H9 (cell line): ENCODE results near the gene CASD1. TPM values are rescaled to one million over a fixed set of nuclear protein-coding genes. Genes with fewer than 3 reads are reported as not detected.

ENCODE experiments used
- DNase-seq: peaks from one replicate; pipeline ENCODE4 v3.0.0-alpha.2; 2017
- H2AFZ ChIP-seq: one replicate; pipeline ENCODE4 v1.6.1; 2013; ENCODE audit warnings: mild to moderate bottlenecking, low read length, control low read depth, moderate library complexity
- H2AK5ac ChIP-seq: 2 replicates; pipeline ENCODE4 v1.6.1; 2013; ENCODE audit warnings: low read length, control low read depth, mixed read lengths; ENCODE audit not compliant: insufficient read length
- H2BK120ac ChIP-seq: one replicate; pipeline ENCODE4 v1.6.1; 2013; ENCODE audit warnings: low read depth, mild to moderate bottlenecking, low read length, control low read depth, inconsistent platforms; ENCODE audit not compliant: poor library complexity, severe bottlenecking
- H2BK12ac ChIP-seq: 2 replicates; pipeline ENCODE4 v1.6.1; 2013; ENCODE audit warnings: low read length, control low read depth, mixed read lengths, low read depth; ENCODE audit not compliant: insufficient read length
- H2BK15ac ChIP-seq: 2 replicates; pipeline ENCODE4 v1.6.1; 2013; ENCODE audit warnings: low read depth, low read length, control low read depth
- H2BK20ac ChIP-seq: one replicate; pipeline ENCODE4 v1.6.1; 2013; ENCODE audit warnings: low read depth, mild to moderate bottlenecking, low read length, control low read depth, inconsistent platforms; ENCODE audit not compliant: poor library complexity, severe bottlenecking
- H2BK5ac ChIP-seq: 2 replicates; pipeline ENCODE4 v1.6.1; 2013; ENCODE audit warnings: low read length, control low read depth, mixed read lengths; ENCODE audit not compliant: insufficient read length
- H3K14ac ChIP-seq: 2 replicates; pipeline ENCODE4 v1.6.1; 2013; ENCODE audit warnings: low read length, control low read depth; ENCODE audit not compliant: insufficient read depth
- H3K18ac ChIP-seq: 2 replicates; pipeline ENCODE4 v1.6.1; 2013; ENCODE audit warnings: low read depth, mild to moderate bottlenecking, mixed read lengths, low read length, control low read depth; ENCODE audit not compliant: insufficient read length
- H3K23ac ChIP-seq: 2 replicates; pipeline ENCODE4 v1.6.1; 2013; ENCODE audit warnings: low read length, control low read depth, mixed read lengths, low read depth; ENCODE audit not compliant: insufficient read length
- H3K23me2 ChIP-seq: 2 replicates; pipeline ENCODE4 v1.6.1; 2013; ENCODE audit warnings: low read depth, mild to moderate bottlenecking, mixed read lengths, low read length, control low read depth; ENCODE audit not compliant: insufficient read length, poor library complexity, severe bottlenecking
- H3K27ac ChIP-seq: 2 replicates; pipeline ENCODE4 v1.5.1; 2013; ENCODE audit warnings: low read length, control low read depth, mixed read lengths, low read depth; ENCODE audit not compliant: insufficient read length
- H3K27me3 ChIP-seq: 2 replicates; pipeline ENCODE4 v1.6.1; 2013; ENCODE audit warnings: low read length, control low read depth, inconsistent platforms; ENCODE audit not compliant: insufficient read depth
- H3K4ac ChIP-seq: 2 replicates; pipeline ENCODE4 v1.6.1; 2013; ENCODE audit warnings: low read depth, mild to moderate bottlenecking, control low read depth, inconsistent platforms, low read length, moderate library complexity
- H3K4me1 ChIP-seq: 2 replicates; pipeline ENCODE4 v1.6.1; 2013; ENCODE audit warnings: low read length, control low read depth, inconsistent platforms; ENCODE audit not compliant: insufficient read depth
- H3K4me2 ChIP-seq: 2 replicates; pipeline ENCODE4 v1.6.1; 2013; ENCODE audit warnings: low read length, control low read depth, mixed read lengths; ENCODE audit not compliant: insufficient read length, insufficient read depth
- H3K56ac ChIP-seq: 2 replicates; pipeline ENCODE4 v1.6.1; 2013; ENCODE audit warnings: low read depth, mild to moderate bottlenecking, mixed read lengths, low read length, control low read depth; ENCODE audit not compliant: insufficient read length
- H3K79me1 ChIP-seq: 2 replicates; pipeline ENCODE4 v1.6.1; 2013; ENCODE audit warnings: low read depth, mild to moderate bottlenecking, moderate library complexity, low read length, control low read depth, inconsistent platforms; ENCODE audit not compliant: insufficient read depth, poor library complexity, severe bottlenecking
- H3K79me2 ChIP-seq: 2 replicates; pipeline ENCODE4 v1.6.1; 2013; ENCODE audit warnings: low read length, control low read depth, inconsistent platforms; ENCODE audit not compliant: insufficient read depth
- H3K9ac ChIP-seq: 2 replicates; pipeline ENCODE4 v1.6.1; 2013; ENCODE audit warnings: low read length, control low read depth, mixed read lengths; ENCODE audit not compliant: insufficient read length; ENCODE audit errors: extremely low read depth
- H3K9me3 ChIP-seq: one replicate; pipeline ENCODE4 v1.6.1; 2013; ENCODE audit warnings: low read depth, low read length, inconsistent platforms; ENCODE audit not compliant: control insufficient read depth
- H3T11ph ChIP-seq: one replicate; pipeline ENCODE4 v1.6.1; 2013; ENCODE audit warnings: mild to moderate bottlenecking, low read length, control low read depth, inconsistent platforms
- H4K20me1 ChIP-seq: one replicate; pipeline ENCODE4 v1.6.1; 2013; ENCODE audit not compliant: control insufficient read depth, insufficient read length, insufficient read depth
- H4K5ac ChIP-seq: 2 replicates; pipeline ENCODE4 v1.6.1; 2013; ENCODE audit warnings: low read depth, mild to moderate bottlenecking, mixed read lengths, low read length, control low read depth; ENCODE audit not compliant: insufficient read length
- H4K8ac ChIP-seq: replicated peaks from 2 replicates; pipeline ENCODE4 v1.6.1; 2013; ENCODE audit warnings: low read length, control low read depth, mixed read lengths, low read depth; ENCODE audit not compliant: insufficient read length
- H4K91ac ChIP-seq: 2 replicates; pipeline ENCODE4 v1.6.1; 2013; ENCODE audit warnings: low read depth, mild to moderate bottlenecking, moderate library complexity, mixed read lengths, low read length, control low read depth; ENCODE audit not compliant: insufficient read length
- H3K27ac Mint-ChIP-seq, 3 experiments: 2 replicates in 2 of 3; 3 replicates in 1 of 3; pipeline ENCODE4 v1.8.0; 2020 to 2021; ENCODE audit warnings: mixed read lengths in 3 of 3, mild to moderate bottlenecking in 1 of 3, moderate library complexity in 1 of 3
- H3K27me3 Mint-ChIP-seq: 2 replicates; pipeline ENCODE4 v1.8.0; 2021; ENCODE audit warnings: low read depth, mild to moderate bottlenecking, moderate library complexity, mixed read lengths
- H3K36me3 Mint-ChIP-seq, 3 experiments: 2 replicates in 2 of 3; 3 replicates in 1 of 3; pipeline ENCODE4 v1.8.0; 2020 to 2021; ENCODE audit warnings: low read depth in 3 of 3, mixed read lengths in 3 of 3; ENCODE audit not compliant: insufficient read depth in 1 of 3
- H3K4me1 Mint-ChIP-seq, 2 experiments: 2 replicates each; pipeline ENCODE4 v1.8.0; 2020; ENCODE audit warnings: mixed read lengths in 2 of 2
- H3K4me3 Mint-ChIP-seq, 2 experiments: 2 replicates in 1 of 2; 3 replicates in 1 of 2; pipeline ENCODE4 v1.8.0; 2020 to 2021; ENCODE audit warnings: mild to moderate bottlenecking in 2 of 2, mixed read lengths in 2 of 2, moderate library complexity in 1 of 2
- H3K9me3 Mint-ChIP-seq, 2 experiments: 2 replicates in 1 of 2; 3 replicates in 1 of 2; pipeline ENCODE4 v1.8.0; 2020; ENCODE audit warnings: mild to moderate bottlenecking in 2 of 2, mixed read lengths in 2 of 2, moderate library complexity in 1 of 2
- total RNA-seq: library from RNA; stranded (reverse); gene quantifications from 2 replicates; pipeline ENCODE4 v1.2.1, GENCODE V29; 2021
- TF ChIP-seq, protein P1 (sequence below): fragments of 200-600 bp; sonication (generic); conservative IDR thresholded peaks from 3 replicates; pipeline ENCODE4 v1.8.0; 2021; ENCODE audit warnings: antibody characterized with exemption, mild to moderate bottlenecking

Gene CASD1
- total RNA-seq, 1 experiment from 2014 or later, result 21.6 TPM

DNA sequence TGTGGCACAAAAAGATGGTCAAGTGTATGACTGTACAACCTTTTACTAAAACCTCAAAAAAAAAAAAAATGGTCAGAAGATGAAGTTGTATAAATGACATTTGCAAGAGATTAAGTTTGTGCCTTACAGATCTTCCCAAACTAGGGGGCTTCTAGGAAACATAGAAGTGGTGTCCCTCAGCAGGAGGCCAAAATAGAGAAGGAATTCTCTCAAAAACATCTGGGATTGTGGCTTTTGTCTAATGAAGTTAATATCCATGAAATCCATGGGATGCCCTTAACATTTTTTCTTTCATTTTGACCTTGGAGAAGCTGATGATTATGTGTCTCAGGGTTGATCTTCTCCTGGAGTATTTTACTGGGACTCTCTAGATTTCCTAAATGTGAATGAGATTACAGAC lies 62.2 kb downstream of the CASD1 start:
- Histone ChIP-seq H4K5ac (no peak overlapping the region), H3K14ac (no peak overlapping the region), H3K9me3 (no peaks in the 10 kb centered on the region), H2BK15ac (no peak overlapping the region), H2AFZ (no peak overlapping the region), H2AK5ac (no peak overlapping the region), H3T11ph (no peak overlapping the region), H3K27ac (no peak overlapping the region), H3K9ac (no peak overlapping the region), H4K8ac (no peak overlapping the region), H3K23ac (no peak overlapping the region), H3K18ac (no peak overlapping the region), H3K56ac (no peak overlapping the region), H3K27me3 (no peaks in the 10 kb centered on the region), H3K79me1 (no peaks in the 10 kb centered on the region), H2BK120ac (no peak overlapping the region), H3K4me2 (no peak overlapping the region), H2BK20ac (no peak overlapping the region), H3K23me2 (no peaks in the 10 kb centered on the region), H4K20me1 (no peaks in the 10 kb centered on the region), H2BK12ac (no peak overlapping the region), H3K4me1 (no peaks in the 10 kb centered on the region), H3K79me2 (no peaks in the 10 kb centered on the region), H3K4ac (no peak overlapping the region), H4K91ac (no peak overlapping the region), H2BK5ac (no peak overlapping the region)
- no peak overlapping the region for H3K27ac Mint-ChIP-seq
- no peak for DNase-seq
- H3K4me3 Mint-ChIP-seq, result no peak overlapping the region
- TF ChIP-seq, protein P1, sequence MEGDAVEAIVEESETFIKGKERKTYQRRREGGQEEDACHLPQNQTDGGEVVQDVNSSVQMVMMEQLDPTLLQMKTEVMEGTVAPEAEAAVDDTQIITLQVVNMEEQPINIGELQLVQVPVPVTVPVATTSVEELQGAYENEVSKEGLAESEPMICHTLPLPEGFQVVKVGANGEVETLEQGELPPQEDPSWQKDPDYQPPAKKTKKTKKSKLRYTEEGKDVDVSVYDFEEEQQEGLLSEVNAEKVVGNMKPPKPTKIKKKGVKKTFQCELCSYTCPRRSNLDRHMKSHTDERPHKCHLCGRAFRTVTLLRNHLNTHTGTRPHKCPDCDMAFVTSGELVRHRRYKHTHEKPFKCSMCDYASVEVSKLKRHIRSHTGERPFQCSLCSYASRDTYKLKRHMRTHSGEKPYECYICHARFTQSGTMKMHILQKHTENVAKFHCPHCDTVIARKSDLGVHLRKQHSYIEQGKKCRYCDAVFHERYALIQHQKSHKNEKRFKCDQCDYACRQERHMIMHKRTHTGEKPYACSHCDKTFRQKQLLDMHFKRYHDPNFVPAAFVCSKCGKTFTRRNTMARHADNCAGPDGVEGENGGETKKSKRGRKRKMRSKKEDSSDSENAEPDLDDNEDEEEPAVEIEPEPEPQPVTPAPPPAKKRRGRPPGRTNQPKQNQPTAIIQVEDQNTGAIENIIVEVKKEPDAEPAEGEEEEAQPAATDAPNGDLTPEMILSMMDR, result no peak
- H3K27me3 Mint-ChIP-seq, result no peaks in the 10 kb centered on the region
- peaks cover 34 to 39% of the 10 kb centered on the region in 2 experiments for H3K9me3 Mint-ChIP-seq
- H3K4me1 Mint-ChIP-seq, result no peaks in the 10 kb centered on the region
- H3K36me3 Mint-ChIP-seq, result peaks cover 20 to 55% (median 29%) of the 10 kb centered on the region in 3 experiments
